Measurements from ENCODE around the gene ST6GALNAC3. TPM values are rescaled to one million over a fixed set of nuclear protein-coding genes. Genes with fewer than 3 reads are reported as not detected.
A peak's percentile ranks its signal among the peaks of the same experiment; 100 is the strongest.
"Not testable (repeated sequence)": the region's sequence is repeated elsewhere in the genome, so short reads cannot be mapped to it uniquely, and the experiment has no call there.

Gene ST6GALNAC3
- total RNA-seq, 1 experiment from 2014 or later, result 1.9 TPM

GRCh38 chr1:76337542-76338219, 263.1 kb downstream of the ST6GALNAC3 start:
- DNase-seq (ENCODE audit: low spot score), result no peak

GRCh38 chr1:76340056-76340455, 265.5 kb downstream of the ST6GALNAC3 start:
- DNase-seq (ENCODE audit: low spot score), result no peak

- not testable (repeated sequence) for DNase-seq (ENCODE audit: low spot score)
These were observed 267.3 kb downstream of the ST6GALNAC3 start for GRCh38 chr1:76341816-76342215.

GRCh38 chr1:76343356-76343755, 268.8 kb downstream of the ST6GALNAC3 start:
- no peak for DNase-seq (ENCODE audit: low spot score)

GRCh38 chr1:76351655-76352054, 277.1 kb downstream of the ST6GALNAC3 start:
- no peak for DNase-seq (ENCODE audit: low spot score)

- DNase-seq (ENCODE audit: low spot score), result no peak
These were observed 278.3 kb downstream of the ST6GALNAC3 start for GRCh38 chr1:76352741-76353435.

- no peak for DNase-seq (ENCODE audit: low spot score)
These were observed 279.7 kb downstream of the ST6GALNAC3 start for GRCh38 chr1:76354236-76354635.

GRCh38 chr1:76366726-76367125, 292.2 kb downstream of the ST6GALNAC3 start:
- DNase-seq (ENCODE audit: low spot score), result no peak

- DNase-seq (ENCODE audit: low spot score), result no peak
These were observed 297.4 kb downstream of the ST6GALNAC3 start for GRCh38 chr1:76371941-76372340.

GRCh38 chr1:76374086-76374485, 299.5 kb downstream of the ST6GALNAC3 start:
- DNase-seq (ENCODE audit: low spot score), result no peak

- no peak for DNase-seq (ENCODE audit: low spot score)
These were observed 302.7 kb downstream of the ST6GALNAC3 start for GRCh38 chr1:76377247-76377646.

GRCh38 chr1:76379506-76379905, 305.0 kb downstream of the ST6GALNAC3 start:
- DNase-seq (ENCODE audit: low spot score), result no peak

GRCh38 chr1:76381450-76382097, 307.0 kb downstream of the ST6GALNAC3 start:
- DNase-seq (ENCODE audit: low spot score), result no peak

- DNase-seq (ENCODE audit: low spot score), result no peak
These were observed 313.7 kb downstream of the ST6GALNAC3 start for GRCh38 chr1:76388261-76388660.

- DNase-seq (ENCODE audit: low spot score), result no peak
These were observed 315.9 kb downstream of the ST6GALNAC3 start for GRCh38 chr1:76390456-76390855.

GRCh38 chr1:76395059-76395458, 320.5 kb downstream of the ST6GALNAC3 start:
- no peak for DNase-seq (ENCODE audit: low spot score)

GRCh38 chr1:76402128-76402527, 327.6 kb downstream of the ST6GALNAC3 start:
- no peak for DNase-seq (ENCODE audit: low spot score)

GRCh38 chr1:76408303-76408702, 333.8 kb downstream of the ST6GALNAC3 start:
- no peak for DNase-seq (ENCODE audit: low spot score)

- DNase-seq (ENCODE audit: low spot score), result no peak
These were observed 336.0 kb downstream of the ST6GALNAC3 start for GRCh38 chr1:76410499-76410898.

GRCh38 chr1:76418531-76418930, 344.0 kb downstream of the ST6GALNAC3 start:
- DNase-seq (ENCODE audit: low spot score), result no peak

GRCh38 chr1:76419603-76420002, 345.1 kb downstream of the ST6GALNAC3 start:
- no peak for DNase-seq (ENCODE audit: low spot score)

- DNase-seq (ENCODE audit: low spot score), result peak; percentile 0
These were observed 350.9 kb downstream of the ST6GALNAC3 start for GRCh38 chr1:76425201-76426145.

Measured in A172 (cell line).